PC-3 (cell line): ENCODE data around the gene SOX6. TPM values are rescaled to one million over a fixed set of nuclear protein-coding genes. Genes with fewer than 3 reads are reported as not detected.

Experiments
- ATAC-seq: fragments of 200-7000 bp; cut with Tn5 transposase; 2 replicates; pipeline ENCODE4 v1.9.1; 2020; ENCODE audit warnings: mild to moderate bottlenecking, moderate library complexity
- BruUV-seq: library from RNA; stranded (reverse); fragments of 400-500 nt; replicated peaks from 2 replicates; lab custom pipeline; 2021; lab: Mats Ljungman, UMichigan
- CTCF ChIA-PET: fragments of 300-600 bp; sonication (Branson Sonifier 250); formaldehyde crosslinking; loops from one replicate; lab custom pipeline; 2022; ENCODE audit warnings: antibody characterized with exemption; lab: Charles Lee
- POLR2A ChIA-PET: fragments of 300-600 bp; sonication (Branson Sonifier 250); formaldehyde crosslinking; loops from one replicate; lab custom pipeline; 2022; ENCODE audit warnings: antibody characterized with exemption; ENCODE audit not compliant: unreplicated experiment; lab: Charles Lee
- DNase-seq: peaks from one replicate; pipeline ENCODE4 v3.0.0-alpha.2; 2015
- H2AFZ ChIP-seq: fragments of 300-600 bp; sonication (generic); 2 replicates; pipeline ENCODE4 v1.6.0; 2016; ENCODE audit warnings: antibody characterized with exemption, low read length
- H3F3A ChIP-seq: fragments of 300-600 bp; sonication (generic); one replicate; pipeline ENCODE4 v1.6.0; 2017; ENCODE audit warnings: antibody characterized with exemption, low read length, control low read depth, mild to moderate bottlenecking; ENCODE audit not compliant: unreplicated experiment
- H3K27ac ChIP-seq: fragments of 300-600 bp; sonication (generic); 2 replicates; pipeline ENCODE4 v1.5.1; 2016; ENCODE audit warnings: mild to moderate bottlenecking, low read length
- H3K27me3 ChIP-seq: fragments of 300-600 bp; sonication (generic); 2 replicates; pipeline ENCODE4 v1.6.1; 2016; ENCODE audit warnings: low read length, mixed read lengths
- H3K36me3 ChIP-seq: fragments of 300-600 bp; sonication (generic); 2 replicates; pipeline ENCODE4 v1.6.1; 2016; ENCODE audit warnings: low read depth, mixed run types, low read length, mixed read lengths
- H3K4me1 ChIP-seq: fragments of 300-600 bp; sonication (generic); 2 replicates; pipeline ENCODE4 v1.5.1; 2016; ENCODE audit warnings: low read length; ENCODE audit not compliant: insufficient read depth
- H3K4me2 ChIP-seq: fragments of 300-600 bp; sonication (generic); 2 replicates; pipeline ENCODE4 v1.6.0; 2016; ENCODE audit warnings: low read length
- H3K4me3 ChIP-seq: fragments of 300-600 bp; sonication (generic); 2 replicates; pipeline ENCODE4 v1.5.1; 2016; ENCODE audit warnings: mild to moderate bottlenecking, low read length, mixed read lengths
- H3K79me2 ChIP-seq: fragments of 300-600 bp; sonication (generic); 2 replicates; pipeline ENCODE4 v1.6.1; 2017; ENCODE audit warnings: low read length, mixed read lengths
- H3K9ac ChIP-seq: fragments of 300-600 bp; sonication (generic); 2 replicates; pipeline ENCODE4 v1.6.0; 2016; ENCODE audit warnings: mild to moderate bottlenecking, low read length
- H3K9me2 ChIP-seq: fragments of 300-600 bp; sonication (generic); replicated peaks from 2 replicates; pipeline ENCODE4 v1.6.1; 2016; ENCODE audit warnings: mixed run types, low read length, mixed read lengths
- H3K9me3 ChIP-seq: fragments of 300-600 bp; sonication (generic); 2 replicates; pipeline ENCODE4 v1.6.1; 2016; ENCODE audit warnings: low read length, mixed read lengths
- H4K20me1 ChIP-seq: fragments of 300-600 bp; sonication (generic); 2 replicates; pipeline ENCODE4 v1.6.1; 2016; ENCODE audit warnings: low read length, mixed read lengths
- EZH2 ChIP-seq: fragments of 300-600 bp; sonication (generic); IDR thresholded peaks from one replicate; pipeline ENCODE4 v1.6.1; 2017; ENCODE audit warnings: antibody characterized with exemption, mild to moderate bottlenecking, low read length; ENCODE audit not compliant: unreplicated experiment
- EZH2phosphoT487 ChIP-seq: fragments of 300-600 bp; sonication (generic); IDR thresholded peaks from 2 replicates; pipeline ENCODE4 v1.6.1; 2018; ENCODE audit warnings: mild to moderate bottlenecking, antibody characterized with exemption, low read length, borderline replicate concordance
- intact Hi-C: fragments of 100-400 bp; cut with micrococcal nuclease; formaldehyde crosslinking; loops from 2 replicates; pipeline ENCODE4 v1.9.0; 2023
- total RNA-seq: library from RNA; depleted of rRNA; stranded (reverse); fragments of >200 nt; gene quantifications from 2 replicates; pipeline ENCODE4 v1.2.3, GENCODE V29; 2014
- TF ChIP-seq, protein P1 (sequence below): fragments of 300-600 bp; sonication (generic); conservative IDR thresholded peaks from 2 replicates; pipeline ENCODE4 v1.5.1; 2017; ENCODE audit warnings: antibody characterized with exemption, low read depth, mild to moderate bottlenecking, low read length

The SOX6 gene
- total RNA-seq, 1 experiment from 2014 or later: not detected

DNA sequence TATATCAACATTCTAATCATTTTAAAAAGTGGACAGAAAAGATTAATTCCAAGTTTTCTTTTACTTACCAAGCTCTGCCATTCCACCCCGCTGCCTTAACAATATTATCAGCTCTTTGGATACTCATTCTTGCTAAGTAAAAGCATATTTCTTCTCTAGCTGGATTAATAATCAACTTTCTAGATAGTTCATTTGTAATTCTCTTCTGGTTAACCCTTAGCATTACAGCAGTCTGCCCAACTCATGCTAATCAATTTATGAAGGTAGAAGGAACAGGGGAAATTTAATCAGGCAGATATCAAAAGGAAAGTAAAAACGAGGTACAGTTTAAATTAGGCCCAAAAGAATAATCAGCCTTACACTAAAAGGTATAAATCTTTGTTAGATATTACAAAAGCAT is 41.0 kb upstream of the SOX6 start:
- Histone ChIP-seq H4K20me1 (no peaks in the 10 kb centered on the region), H3K79me2 (no peaks in the 10 kb centered on the region), H3K27me3 (no peaks in the 10 kb centered on the region), H3K27ac (no peak overlapping the region), H3K4me3 (no peak overlapping the region), H3K9me3 (no peaks in the 10 kb centered on the region), H3K9ac (no peak overlapping the region), H3K4me2 (no peak overlapping the region), H3F3A (no peaks in the 10 kb centered on the region), H3K9me2 (no peaks in the 10 kb centered on the region), H3K4me1 (no peaks in the 10 kb centered on the region), H2AFZ (no peak overlapping the region), H3K36me3 (no peaks in the 10 kb centered on the region)
- BruUV-seq: no TSS peak
- CTCF ChIA-PET: no interaction called here
- DNase-seq (no peak), ATAC-seq (no peak)
- POLR2A ChIA-PET: no interaction called here
- TF ChIP-seq EZH2phosphoT487: no peak
- no peak for TF ChIP-seq EZH2
- TF ChIP-seq, protein P1, sequence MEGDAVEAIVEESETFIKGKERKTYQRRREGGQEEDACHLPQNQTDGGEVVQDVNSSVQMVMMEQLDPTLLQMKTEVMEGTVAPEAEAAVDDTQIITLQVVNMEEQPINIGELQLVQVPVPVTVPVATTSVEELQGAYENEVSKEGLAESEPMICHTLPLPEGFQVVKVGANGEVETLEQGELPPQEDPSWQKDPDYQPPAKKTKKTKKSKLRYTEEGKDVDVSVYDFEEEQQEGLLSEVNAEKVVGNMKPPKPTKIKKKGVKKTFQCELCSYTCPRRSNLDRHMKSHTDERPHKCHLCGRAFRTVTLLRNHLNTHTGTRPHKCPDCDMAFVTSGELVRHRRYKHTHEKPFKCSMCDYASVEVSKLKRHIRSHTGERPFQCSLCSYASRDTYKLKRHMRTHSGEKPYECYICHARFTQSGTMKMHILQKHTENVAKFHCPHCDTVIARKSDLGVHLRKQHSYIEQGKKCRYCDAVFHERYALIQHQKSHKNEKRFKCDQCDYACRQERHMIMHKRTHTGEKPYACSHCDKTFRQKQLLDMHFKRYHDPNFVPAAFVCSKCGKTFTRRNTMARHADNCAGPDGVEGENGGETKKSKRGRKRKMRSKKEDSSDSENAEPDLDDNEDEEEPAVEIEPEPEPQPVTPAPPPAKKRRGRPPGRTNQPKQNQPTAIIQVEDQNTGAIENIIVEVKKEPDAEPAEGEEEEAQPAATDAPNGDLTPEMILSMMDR: no peak
- intact Hi-C loops: no loop called here

DNA sequence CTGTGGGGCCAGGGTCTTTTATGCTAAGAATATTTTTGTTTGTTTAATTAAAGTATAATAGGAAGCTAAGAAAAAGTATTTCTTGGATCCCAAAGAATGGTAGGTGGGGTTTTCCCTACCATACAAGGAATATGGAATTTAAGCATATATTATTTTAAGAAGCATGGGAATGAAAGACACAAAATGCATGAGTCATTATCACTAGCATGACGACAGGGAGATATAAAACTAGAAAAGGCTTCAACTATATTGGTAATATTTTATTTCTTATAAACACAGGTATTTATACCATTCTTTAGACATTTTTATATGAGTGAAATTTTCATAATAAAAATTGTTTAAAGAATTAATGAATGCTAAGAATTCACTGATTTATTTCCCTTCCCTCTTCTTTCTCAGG is 39.3 kb upstream of the SOX6 start:
- Histone ChIP-seq H3K79me2 (no peaks in the 10 kb centered on the region), H3K4me2 (no peak overlapping the region), H3K36me3 (no peaks in the 10 kb centered on the region), H3K9ac (no peak overlapping the region), H2AFZ (no peak overlapping the region), H3K9me2 (no peaks in the 10 kb centered on the region), H4K20me1 (no peaks in the 10 kb centered on the region), H3K27me3 (no peaks in the 10 kb centered on the region), H3K9me3 (no peaks in the 10 kb centered on the region), H3K27ac (no peak overlapping the region), H3F3A (no peaks in the 10 kb centered on the region), H3K4me3 (no peak overlapping the region), H3K4me1 (no peaks in the 10 kb centered on the region)
- intact Hi-C loops: no loop called here
- no peak for ATAC-seq
- CTCF ChIA-PET: no interaction called here
- DNase-seq: no peak
- POLR2A ChIA-PET: no interaction called here
- TF ChIP-seq EZH2phosphoT487: no peak
- no peak for TF ChIP-seq EZH2
- TF ChIP-seq, protein P1: no peak
- BruUV-seq: no TSS peak

DNA sequence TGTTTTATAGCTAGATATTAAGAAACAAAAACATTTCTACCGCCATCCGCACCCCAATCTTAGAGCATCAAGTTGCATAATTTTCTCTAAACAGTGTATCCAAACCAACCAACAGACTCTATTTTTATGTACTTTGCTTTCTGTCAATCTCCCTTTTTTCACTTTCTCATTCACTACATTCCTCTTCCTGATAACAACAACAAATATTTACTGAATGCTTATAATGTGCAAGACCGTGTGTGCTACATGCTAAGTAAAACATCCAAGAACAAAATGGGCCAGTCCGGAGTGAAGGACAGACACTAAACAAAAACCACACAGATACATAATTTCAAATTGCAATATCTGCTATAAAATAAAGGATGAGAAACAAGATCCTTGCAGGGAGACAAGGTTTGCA is 38.6 kb upstream of the SOX6 start:
- no peak for TF ChIP-seq EZH2
- TF ChIP-seq, protein P1: no peak
- TF ChIP-seq EZH2phosphoT487: no peak
- BruUV-seq: no TSS peak
- no peaks in the 10 kb centered on the region for H3K9me2 ChIP-seq
- ChIA-PET POLR2A (no interaction called here), CTCF (no interaction called here)
- no peaks in the 10 kb centered on the region for H3K9me3 ChIP-seq
- no peaks in the 10 kb centered on the region for H3K27me3 ChIP-seq
- no peak for DNase-seq
- ATAC-seq: no peak
- H3K4me1 ChIP-seq: no peaks in the 10 kb centered on the region
- no peaks in the 10 kb centered on the region for H4K20me1 ChIP-seq
- H3K36me3 ChIP-seq: no peaks in the 10 kb centered on the region
- H3K27ac ChIP-seq: no peak overlapping the region
- H3K4me3 ChIP-seq: no peak overlapping the region
- H2AFZ ChIP-seq: no peak overlapping the region
- no peaks in the 10 kb centered on the region for H3K79me2 ChIP-seq
- no peak overlapping the region for H3K9ac ChIP-seq
- intact Hi-C loops: no loop called here
- H3F3A ChIP-seq: no peaks in the 10 kb centered on the region
- no peak overlapping the region for H3K4me2 ChIP-seq
